ENCODE results near the gene PLAAT1. TPM values are rescaled to one million over a fixed set of nuclear protein-coding genes. Genes with fewer than 3 reads are reported as not detected.
A peak's percentile ranks its signal among the peaks of the same experiment; 100 is the strongest.

Gene PLAAT1
- polyA plus RNA-seq, 1 experiment, result not detected

GRCh38 chr3:193314161-193314560, 73.1 kb downstream of the PLAAT1 start:
- DNase-seq (ENCODE audit: low read depth, low spot score), result no peak
- ChIA-PET POLR2A (no interaction called here), CTCF (interaction anchor here (0.6 to 1.3 kb wide), 2 partner anchors 32 to 501 kb away, joined by 3 read pairs; no protein-coding TSS in a partner anchor)
- H3K4me3 ChIP-seq (ENCODE audit: low read depth, low read length), result no peak overlapping the region
- peak; percentile 20; the same call in 1 of the 2 replicates for TF ChIP-seq CTCF (IDR thresholded peaks at IDR 0.05; ENCODE audit: low read depth, low read length)
- H3K27me3 ChIP-seq (ENCODE audit: control insufficient read depth, insufficient read depth, low read length), result no peaks in the 10 kb centered on the region
- H3K9me3 ChIP-seq (ENCODE audit: control insufficient read depth, insufficient read depth, low read length), result no peaks in the 10 kb centered on the region
- no peak overlapping the region for H3K27ac ChIP-seq (ENCODE audit: low read depth, low read length)

DNA sequence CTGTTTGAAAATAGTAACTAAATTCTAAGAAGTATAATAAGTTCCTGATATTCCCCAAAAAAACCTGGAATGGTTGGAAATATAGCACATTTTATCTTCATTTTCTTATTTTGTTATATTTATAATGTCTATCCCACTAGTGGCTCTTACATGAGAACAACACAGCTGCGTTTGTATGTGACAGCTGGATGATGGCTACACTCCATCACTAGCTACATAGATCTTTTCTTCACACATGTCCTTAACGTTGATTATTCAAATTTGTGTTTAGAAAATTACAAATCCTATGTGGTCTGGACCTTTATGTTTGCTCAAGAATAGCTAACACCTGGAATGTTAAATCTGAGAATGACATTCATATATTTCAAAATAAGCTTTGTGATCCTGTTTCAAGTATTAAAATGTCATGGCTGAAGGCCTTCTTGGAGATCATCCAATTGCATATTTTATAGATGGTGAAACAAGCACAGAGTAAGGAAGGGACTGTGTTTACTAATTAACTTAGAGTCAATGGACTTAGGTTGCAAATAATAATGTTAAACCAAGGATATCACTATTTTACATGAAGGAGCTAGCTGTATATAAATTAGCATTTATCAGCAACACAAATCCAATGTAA, 76.8 kb downstream of the PLAAT1 start:
- ChIA-PET POLR2A (no interaction called here), CTCF (no interaction called here)
- no peak for DNase-seq (ENCODE audit: low read depth, low spot score)
- no peak overlapping the region for H3K4me3 ChIP-seq (ENCODE audit: low read depth, low read length)
- TF ChIP-seq CTCF (IDR thresholded peaks at IDR 0.05; ENCODE audit: low read depth, low read length), result no peak
- no peaks in the 10 kb centered on the region for H3K9me3 ChIP-seq (ENCODE audit: control insufficient read depth, insufficient read depth, low read length)
- no peak overlapping the region for H3K27ac ChIP-seq (ENCODE audit: low read depth, low read length)
- no peaks in the 10 kb centered on the region for H3K27me3 ChIP-seq (ENCODE audit: control insufficient read depth, insufficient read depth, low read length)

Other genes starting within 250 kb of the PLAAT1 start
- not detected in 2 replicates for gene ATP13A5, start 137.5 kb downstream of the PLAAT1 start, polyA plus RNA-seq (2011; rRNA removed)

Measured in AG04450 (cell line).